HG03064 (cell line): ENCODE measurements around the gene STXBP5L.
A peak's percentile ranks its signal among the peaks of the same experiment; 100 is the strongest.
"Not testable (repeated sequence)": the region's sequence is repeated elsewhere in the genome, so short reads cannot be mapped to it uniquely, and the experiment has no call there.

Experiments
- ATAC-seq: cut with Tn5 transposase; IDR thresholded peaks from one replicate; pipeline ENCODE4 v1.9.1; 2021; ENCODE audit warnings: low read depth; ENCODE audit not compliant: unreplicated experiment

STXBP5L gene

GRCh38 chr3:120908030-120908794, at the start of gene STXBP5L:
STXBP5L (plus strand) TSS chr3:120908205; CDS start chr3:120909579, 1,374 bp downstream.
- ATAC-seq: peak; percentile 92

- no peak for ATAC-seq
Observed at GRCh38 chr3:120858521-120858920, 49.5 kb upstream of the STXBP5L start.

- no peak for ATAC-seq
Observed at GRCh38 chr3:120864541-120864940, 43.5 kb upstream of the STXBP5L start.

GRCh38 chr3:120875507-120875906, 32.5 kb upstream of the STXBP5L start:
- no peak for ATAC-seq

- ATAC-seq: no peak
Observed at GRCh38 chr3:120875989-120876388, 32.0 kb upstream of the STXBP5L start.

GRCh38 chr3:120879411-120879810, 28.6 kb upstream of the STXBP5L start:
- no peak for ATAC-seq

GRCh38 chr3:120892921-120893320, 15.1 kb upstream of the STXBP5L start:
- no peak for ATAC-seq

GRCh38 chr3:120894316-120895057, 13.5 kb upstream of the STXBP5L start:
- ATAC-seq: no peak

- not testable (repeated sequence) for ATAC-seq
Observed at GRCh38 chr3:120901716-120902115, 6.3 kb upstream of the STXBP5L start.

GRCh38 chr3:120903221-120903620, 4.8 kb upstream of the STXBP5L start:
- ATAC-seq: no peak

- ATAC-seq: no peak
Observed at GRCh38 chr3:120907659-120908029, 361 bp upstream of the STXBP5L start.

GRCh38 chr3:120908795-120909601, 993 bp downstream of the STXBP5L start:
- no peak for ATAC-seq

- no peak for ATAC-seq
Observed at GRCh38 chr3:120909602-120909878, 1.5 kb downstream of the STXBP5L start.

GRCh38 chr3:120926146-120926545, 18.1 kb downstream of the STXBP5L start:
- ATAC-seq: no peak

- no peak for ATAC-seq
Observed at GRCh38 chr3:120928991-120929390, 21.0 kb downstream of the STXBP5L start.

GRCh38 chr3:120931593-120931992, 23.6 kb downstream of the STXBP5L start:
- ATAC-seq: no peak

GRCh38 chr3:120956143-120956542, 48.1 kb downstream of the STXBP5L start:
- ATAC-seq: no peak

- no peak for ATAC-seq
Observed at GRCh38 chr3:120982608-120983320, 74.8 kb downstream of the STXBP5L start.

GRCh38 chr3:120983321-120983665, 75.3 kb downstream of the STXBP5L start:
- no peak for ATAC-seq

GRCh38 chr3:120983841-120984240, 75.8 kb downstream of the STXBP5L start:
- ATAC-seq: no peak

GRCh38 chr3:120985242-120985641, 77.2 kb downstream of the STXBP5L start:
- ATAC-seq: no peak
